GM19463 (cell line): ENCODE measurements around the gene NDRG4.
A peak's percentile ranks its signal among the peaks of the same experiment; 100 is the strongest.

ENCODE experiments used
- ATAC-seq: cut with Tn5 transposase; IDR thresholded peaks from one replicate; pipeline ENCODE4 v1.9.1; 2021; ENCODE audit warnings: mild to moderate bottlenecking, moderate library complexity; ENCODE audit not compliant: unreplicated experiment

The NDRG4 gene

DNA sequence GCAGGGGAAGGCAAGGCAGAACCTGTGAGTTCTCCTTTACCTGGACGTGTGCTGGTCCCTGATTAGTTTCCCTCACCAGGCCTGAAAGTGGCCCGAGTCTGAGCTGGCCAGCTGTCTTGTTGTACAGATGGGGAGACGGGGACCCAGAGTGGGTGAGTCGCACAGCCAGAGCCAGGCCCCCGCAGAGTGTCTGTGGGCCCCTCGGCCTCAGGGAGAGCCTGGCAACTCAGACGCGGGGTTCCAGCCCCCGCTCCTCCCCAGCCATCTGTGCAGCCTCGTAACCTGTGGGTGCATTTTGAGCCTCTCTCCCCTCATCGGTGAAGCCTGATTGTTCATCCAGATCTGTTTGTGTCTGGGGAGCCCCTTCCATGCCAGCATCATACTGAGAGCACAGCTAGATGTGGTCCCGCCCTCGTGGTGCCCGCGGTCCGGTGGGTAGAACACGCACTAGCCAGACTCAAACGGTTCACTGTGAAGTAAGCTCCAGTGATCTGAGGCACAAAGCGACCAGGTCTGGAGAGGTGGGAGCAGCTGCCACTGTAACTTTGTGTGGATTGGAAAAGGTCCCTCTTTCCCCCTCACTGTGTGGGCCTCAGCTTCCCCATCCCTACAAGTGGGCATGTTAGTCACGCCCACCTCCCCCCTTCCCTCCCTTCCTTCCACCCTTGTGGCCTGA is 6.0 kb upstream of the NDRG4 start:
- no peak for ATAC-seq

DNA sequence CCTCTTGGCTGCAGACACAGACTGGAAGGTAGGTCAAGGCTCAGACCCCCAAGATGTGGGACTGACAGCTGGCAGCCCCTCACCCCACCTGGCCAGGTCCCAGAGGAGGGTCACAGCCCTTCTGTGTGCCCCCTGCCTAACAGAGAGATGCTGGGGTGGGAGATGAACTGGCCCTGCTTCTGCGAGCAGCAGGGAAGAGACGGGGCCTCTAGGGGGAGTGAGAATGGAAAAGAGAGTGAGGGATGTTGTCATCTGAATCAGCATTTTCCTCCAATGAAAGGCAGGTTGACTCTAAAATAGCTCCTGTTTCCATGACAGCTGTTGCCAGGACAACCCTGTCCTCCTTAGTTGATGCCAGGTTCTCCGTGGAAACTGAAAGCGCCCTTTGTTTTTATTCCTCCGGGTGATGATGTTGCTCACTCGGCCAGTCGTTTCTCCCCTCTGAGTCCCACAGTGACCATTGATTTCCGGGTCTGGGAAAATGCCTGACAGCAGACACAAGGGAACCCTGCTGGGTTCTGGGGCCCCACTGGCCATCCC is 4.9 kb upstream of the NDRG4 start:
- ATAC-seq: peak; percentile 62

DNA sequence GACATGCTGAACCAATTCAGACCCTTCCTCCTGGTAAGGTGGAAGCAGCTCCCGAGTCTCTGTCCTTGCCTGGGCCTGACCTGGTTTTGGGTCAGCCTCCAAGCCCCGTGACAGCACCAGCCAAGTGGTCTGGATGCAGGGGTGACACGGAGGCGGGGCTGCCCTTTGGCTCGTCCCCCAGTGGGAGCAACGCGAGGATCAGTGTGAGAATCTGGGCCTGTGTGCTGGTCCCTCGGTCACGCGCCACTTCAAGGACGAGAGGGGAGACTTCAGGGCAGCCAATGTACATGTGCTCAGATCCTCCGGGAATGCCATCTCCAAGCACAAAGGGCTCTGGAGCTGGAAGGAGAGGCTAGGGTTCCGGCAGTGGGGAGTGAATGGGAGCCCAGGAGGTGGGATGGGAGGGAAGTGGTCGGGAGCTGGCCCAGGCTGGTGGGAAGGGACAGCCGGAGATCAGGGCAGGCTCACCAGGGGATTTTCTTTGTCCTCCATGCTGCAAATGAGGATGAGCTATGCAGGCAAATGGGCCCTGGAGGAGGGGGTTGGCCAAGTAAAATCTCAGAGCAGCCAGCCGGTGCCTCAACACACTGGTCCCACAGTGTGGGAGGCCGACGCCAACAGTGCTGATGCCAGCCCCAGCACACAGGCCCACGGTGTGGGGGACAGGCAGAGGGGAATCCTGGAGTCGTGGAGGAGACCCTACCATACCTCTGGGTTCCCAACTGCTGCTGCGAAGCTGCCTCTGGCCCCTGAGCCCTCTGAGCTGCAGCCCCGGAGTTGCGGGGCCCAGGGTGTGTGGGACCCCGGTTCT is 4.2 kb upstream of the NDRG4 start:
- no peak for ATAC-seq

GRCh38 chr16:58497468-58497867 is 2.5 kb upstream of the NDRG4 start:
- ATAC-seq: no peak

DNA sequence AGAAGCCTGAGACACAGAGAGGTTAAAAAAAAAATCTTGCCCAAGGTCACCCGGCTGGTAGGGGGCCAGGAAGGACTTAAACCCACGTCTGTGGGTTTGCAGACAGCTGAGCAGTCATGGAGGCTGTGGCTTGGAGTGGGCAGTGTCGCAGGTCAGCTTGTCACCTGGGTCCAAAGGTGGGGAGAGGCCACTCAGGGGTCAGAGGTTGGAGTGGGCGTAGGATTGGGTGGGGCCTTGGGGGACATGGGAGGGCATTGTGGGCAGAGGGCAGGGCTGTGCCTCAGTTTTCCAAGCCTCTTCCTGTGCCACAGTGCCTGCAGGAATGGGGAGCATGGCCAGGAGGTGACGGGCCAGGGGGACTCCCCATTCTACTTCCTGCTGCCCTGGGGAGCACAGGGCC is 2.0 kb upstream of the NDRG4 start:
- ATAC-seq: no peak

DNA sequence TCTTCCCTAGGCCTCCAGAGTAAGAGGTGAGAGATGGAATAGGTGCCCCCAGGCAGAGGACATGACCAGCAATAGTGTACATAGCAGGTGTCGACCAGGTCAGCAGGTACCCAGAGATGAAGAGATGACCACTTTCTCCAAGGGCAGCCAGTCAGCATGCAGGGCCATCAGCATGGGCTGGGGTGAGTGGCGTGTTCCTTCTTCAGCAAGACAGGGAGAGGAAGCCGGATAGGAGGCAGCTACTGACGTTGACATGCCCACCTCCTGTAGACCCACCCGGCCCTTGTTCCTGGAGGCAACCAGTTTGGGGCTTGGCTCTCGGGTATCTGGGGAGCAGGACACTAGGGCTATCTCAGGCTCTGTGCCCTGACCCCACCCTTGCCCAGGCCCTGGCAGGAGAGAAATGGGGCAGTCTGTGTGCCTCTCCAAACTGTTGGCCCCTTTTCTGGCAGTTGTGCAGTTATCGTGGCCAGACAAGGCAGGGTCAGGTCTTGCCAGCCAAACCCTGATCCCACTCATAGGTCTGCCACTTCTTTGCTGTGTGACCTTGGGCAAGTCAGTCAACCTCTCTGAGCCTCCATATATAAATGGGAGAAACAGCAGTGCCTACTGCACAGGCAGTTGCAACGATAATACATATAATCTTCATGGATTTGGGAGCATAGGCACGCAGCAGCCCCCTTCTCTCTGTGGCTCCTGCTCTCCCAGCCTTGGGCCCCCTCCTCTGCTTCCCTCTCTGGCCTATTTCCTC is 1.4 kb upstream of the NDRG4 start:
- ATAC-seq: no peak

GRCh38 chr16:58499092-58499511 is 841 bp upstream of the NDRG4 start:
- no peak for ATAC-seq

DNA sequence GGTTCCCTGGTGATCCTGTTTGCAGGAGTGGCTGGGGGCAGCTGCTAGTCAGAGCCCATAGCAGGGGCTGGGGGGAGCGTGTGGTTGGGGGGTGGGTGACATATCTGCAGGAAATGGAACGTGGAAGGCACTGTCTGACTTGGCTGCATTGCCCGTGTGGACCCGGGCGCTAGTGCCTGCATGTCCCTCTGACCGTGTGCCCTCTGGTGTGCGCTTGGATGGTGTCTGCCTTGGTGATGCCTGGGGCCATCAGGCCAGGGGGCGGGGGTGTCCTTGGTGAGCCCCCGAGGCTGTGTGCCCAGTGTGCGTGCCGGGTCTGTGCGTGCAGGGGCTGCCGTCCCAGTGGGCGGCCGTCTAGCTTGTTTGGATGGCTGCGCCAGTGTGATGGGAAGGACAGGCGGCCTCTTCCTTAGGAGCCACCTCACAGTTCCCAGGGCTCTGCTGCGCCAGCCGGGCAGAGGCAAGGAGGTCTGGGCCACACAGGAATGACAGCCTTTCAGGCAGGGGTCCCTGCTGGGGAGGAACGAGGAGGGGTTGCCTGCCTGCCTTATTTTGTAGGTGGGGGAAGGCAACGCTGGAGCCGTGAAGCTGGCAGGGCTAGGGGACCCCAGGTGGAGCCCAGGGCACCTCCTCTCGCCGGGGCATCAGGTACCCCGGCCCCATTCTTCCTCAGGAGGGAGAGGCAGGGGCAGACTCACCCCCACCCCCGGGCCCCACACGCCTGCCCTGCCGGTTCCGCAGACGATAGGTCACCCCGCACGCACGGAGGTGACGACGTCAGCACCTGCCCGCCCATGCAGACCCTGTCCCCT is 693 bp downstream of the NDRG4 start:
- ATAC-seq: no peak

GRCh38 chr16:58501242-58502131 is 1.5 kb downstream of the NDRG4 start:
- peak; percentile 26 for ATAC-seq

DNA sequence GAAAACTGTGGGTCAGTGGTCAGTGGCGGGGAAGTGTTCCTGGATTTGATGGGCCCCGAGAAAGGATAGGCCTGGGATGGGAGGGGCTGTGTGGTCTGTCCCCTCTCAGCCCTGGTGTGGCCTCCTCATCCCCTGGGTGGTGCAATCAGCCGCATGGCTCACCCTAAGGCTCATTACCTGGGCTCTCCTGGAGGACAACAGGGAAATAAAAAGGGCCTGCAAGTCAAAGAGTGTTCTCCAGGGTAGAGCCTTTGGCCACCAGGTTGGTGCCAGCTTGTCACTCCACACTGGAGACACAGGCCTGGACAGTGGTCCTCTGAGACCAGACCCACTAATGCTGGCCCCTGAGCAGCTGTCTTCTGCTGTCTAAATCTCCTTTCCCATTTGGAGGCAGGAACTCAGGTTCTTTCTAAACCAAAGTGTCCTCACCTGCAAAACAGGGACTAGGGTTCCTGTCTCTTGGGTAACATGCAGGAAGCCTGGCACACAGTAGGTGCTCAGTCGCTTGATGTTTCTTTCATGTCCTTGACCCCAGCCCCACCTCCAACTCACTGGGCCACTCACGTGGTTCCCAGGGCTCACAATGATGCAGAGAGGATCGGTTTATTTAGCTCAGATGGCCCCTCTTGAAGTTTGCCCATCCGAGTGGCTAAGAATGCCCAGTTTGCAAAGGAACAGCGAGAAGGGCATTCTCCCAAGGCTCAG is 2.4 kb downstream of the NDRG4 start:
- ATAC-seq: no peak

DNA sequence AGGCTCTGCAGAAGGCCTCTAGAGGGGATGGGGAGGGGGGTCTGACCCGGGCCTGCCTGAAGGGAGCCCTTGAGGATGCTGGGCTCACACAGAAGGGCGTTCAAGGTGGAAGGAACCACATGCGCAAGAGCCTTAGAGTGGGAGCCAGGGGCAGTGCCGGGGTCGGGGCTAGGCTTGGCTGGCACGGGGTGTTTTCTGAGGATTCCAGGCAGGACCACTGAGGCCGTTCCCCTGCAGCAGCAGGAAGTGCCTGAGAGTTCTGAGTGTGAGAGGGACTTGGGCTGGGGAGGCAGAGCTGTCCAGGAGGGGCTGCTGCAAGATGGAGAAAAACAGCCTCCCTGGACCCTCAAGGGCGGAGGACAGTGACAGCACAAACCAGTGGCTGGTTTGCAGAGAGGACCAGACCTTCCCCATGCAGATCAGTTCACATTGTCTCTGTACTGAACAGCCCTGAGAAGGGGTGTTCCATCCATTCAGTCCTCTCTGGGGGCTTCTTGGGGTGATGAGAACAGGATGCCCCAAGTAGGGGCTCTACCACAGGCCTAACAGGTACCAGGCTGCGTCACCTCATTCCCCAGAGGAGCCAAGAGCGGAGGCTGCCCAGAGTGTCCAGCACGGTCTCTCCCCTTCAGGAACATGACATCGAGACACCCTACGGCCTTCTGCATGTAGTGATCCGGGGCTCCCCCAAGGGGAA is 3.4 kb downstream of the NDRG4 start:
- no peak for ATAC-seq

DNA sequence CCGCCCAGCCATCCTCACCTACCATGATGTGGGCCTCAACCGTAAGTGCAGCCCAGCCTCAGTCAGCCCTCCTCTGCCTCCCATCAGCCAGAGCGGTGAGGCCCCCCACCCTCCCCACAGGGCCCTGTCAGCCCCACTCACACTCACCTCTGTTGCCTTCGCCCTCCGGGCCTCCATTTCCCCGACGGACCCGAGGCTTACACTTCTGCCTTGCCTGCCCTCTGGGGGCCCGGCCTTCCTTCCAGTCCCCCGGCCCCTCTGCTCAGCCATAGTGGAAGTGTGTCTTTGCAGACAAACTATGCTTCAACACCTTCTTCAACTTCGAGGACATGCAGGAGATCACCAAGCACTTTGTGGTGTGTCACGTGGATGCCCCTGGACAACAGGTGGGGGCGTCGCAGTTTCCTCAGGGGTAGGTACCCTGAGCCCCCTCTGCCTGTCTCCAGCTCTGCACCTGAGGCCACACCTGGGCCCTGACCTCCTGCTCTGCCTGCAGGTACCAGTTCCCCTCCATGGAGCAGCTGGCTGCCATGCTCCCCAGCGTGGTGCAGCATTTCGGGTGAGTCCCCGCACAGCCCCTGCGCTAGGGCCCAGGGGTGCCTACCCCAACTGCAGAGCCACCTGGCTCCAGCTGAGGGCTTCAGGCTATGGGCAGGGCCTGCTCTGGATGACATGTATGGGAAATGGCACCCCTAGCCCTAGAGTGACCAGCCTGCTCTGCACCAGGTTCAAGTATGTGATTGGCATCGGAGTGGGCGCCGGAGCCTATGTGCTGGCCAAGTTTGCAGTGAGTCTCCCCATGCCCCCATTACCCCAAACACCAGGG is 4.1 kb downstream of the NDRG4 start:
- no peak for ATAC-seq

GRCh38 chr16:58506241-58507194 is 6.6 kb downstream of the NDRG4 start:
- ATAC-seq: no peak

DNA sequence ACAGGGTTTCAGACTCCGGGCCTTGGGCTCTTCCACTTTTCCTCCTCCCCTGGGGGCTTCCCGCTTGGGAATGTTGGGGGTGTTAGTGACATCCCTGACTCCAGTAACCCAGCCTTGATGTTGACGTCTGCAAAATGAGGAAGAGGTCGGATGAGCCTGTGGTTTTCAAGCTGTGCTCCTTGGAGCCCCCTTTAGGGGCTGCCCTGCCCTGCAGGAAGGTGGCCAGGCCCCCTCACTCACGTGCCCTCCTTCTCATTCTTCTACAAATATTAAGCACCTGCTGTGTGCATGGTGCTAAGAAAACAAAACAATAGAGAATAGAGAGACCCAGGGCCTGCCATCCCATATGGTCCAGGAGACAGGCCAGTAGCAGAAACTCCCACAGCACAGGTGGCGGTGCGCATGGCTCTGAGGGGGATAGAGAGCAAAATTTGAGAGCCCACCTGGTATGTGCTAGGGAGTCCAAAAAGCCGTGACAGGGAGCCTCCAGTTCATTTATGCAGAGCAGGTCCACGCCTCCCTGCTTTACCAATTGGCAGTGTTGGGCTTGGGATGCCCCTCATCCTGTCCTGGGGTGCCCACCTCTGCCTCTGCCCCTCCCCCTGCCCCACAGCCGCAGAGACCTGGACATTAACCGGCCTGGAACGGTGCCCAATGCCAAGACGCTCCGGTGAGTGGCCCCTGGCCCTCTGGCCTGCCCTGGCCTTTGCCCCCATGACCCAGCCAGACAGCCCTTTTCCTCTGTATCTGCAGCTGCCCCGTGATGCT is 7.4 kb downstream of the NDRG4 start:
- ATAC-seq: no peak

- ATAC-seq: no peak
Measured at GRCh38 chr16:58507963-58508670, 8.2 kb downstream of the NDRG4 start.
